ENCODE measurements around the gene HOXD9.

DNA sequence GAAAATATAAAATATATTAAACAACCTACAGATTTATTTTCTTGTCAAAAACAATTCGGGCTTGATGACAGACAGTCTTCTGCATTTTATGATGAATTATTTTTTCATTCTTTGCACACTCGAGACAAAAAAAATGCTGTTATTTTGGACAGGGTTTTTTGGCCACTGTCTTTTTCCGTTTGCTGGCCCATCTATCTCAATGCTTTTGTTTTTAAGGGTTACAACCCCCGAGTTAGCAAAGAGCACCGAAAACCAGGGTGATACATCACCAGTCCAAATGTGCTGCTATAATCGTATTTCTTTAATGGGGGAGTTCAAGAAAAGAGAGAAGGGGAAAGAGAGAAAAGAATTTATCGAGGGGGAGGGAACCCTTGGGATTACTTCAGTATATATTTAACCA lies 46.5 kb upstream of the HOXD9 start:
- TF ChIP-seq, protein P1, sequence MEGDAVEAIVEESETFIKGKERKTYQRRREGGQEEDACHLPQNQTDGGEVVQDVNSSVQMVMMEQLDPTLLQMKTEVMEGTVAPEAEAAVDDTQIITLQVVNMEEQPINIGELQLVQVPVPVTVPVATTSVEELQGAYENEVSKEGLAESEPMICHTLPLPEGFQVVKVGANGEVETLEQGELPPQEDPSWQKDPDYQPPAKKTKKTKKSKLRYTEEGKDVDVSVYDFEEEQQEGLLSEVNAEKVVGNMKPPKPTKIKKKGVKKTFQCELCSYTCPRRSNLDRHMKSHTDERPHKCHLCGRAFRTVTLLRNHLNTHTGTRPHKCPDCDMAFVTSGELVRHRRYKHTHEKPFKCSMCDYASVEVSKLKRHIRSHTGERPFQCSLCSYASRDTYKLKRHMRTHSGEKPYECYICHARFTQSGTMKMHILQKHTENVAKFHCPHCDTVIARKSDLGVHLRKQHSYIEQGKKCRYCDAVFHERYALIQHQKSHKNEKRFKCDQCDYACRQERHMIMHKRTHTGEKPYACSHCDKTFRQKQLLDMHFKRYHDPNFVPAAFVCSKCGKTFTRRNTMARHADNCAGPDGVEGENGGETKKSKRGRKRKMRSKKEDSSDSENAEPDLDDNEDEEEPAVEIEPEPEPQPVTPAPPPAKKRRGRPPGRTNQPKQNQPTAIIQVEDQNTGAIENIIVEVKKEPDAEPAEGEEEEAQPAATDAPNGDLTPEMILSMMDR (IDR thresholded peaks at IDR 0.05; ENCODE audit: insufficient read depth, low read length): no peak
- TF ChIP-seq POLR2AphosphoS5 (IDR thresholded peaks at IDR 0.05; ENCODE audit: low read depth): no peak
- TF ChIP-seq, protein P2, sequence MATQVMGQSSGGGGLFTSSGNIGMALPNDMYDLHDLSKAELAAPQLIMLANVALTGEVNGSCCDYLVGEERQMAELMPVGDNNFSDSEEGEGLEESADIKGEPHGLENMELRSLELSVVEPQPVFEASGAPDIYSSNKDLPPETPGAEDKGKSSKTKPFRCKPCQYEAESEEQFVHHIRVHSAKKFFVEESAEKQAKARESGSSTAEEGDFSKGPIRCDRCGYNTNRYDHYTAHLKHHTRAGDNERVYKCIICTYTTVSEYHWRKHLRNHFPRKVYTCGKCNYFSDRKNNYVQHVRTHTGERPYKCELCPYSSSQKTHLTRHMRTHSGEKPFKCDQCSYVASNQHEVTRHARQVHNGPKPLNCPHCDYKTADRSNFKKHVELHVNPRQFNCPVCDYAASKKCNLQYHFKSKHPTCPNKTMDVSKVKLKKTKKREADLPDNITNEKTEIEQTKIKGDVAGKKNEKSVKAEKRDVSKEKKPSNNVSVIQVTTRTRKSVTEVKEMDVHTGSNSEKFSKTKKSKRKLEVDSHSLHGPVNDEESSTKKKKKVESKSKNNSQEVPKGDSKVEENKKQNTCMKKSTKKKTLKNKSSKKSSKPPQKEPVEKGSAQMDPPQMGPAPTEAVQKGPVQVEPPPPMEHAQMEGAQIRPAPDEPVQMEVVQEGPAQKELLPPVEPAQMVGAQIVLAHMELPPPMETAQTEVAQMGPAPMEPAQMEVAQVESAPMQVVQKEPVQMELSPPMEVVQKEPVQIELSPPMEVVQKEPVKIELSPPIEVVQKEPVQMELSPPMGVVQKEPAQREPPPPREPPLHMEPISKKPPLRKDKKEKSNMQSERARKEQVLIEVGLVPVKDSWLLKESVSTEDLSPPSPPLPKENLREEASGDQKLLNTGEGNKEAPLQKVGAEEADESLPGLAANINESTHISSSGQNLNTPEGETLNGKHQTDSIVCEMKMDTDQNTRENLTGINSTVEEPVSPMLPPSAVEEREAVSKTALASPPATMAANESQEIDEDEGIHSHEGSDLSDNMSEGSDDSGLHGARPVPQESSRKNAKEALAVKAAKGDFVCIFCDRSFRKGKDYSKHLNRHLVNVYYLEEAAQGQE (IDR thresholded peaks at IDR 0.05; ENCODE audit: insufficient replicate concordance, low read depth): no peak

All from HL-60 (cell line).